Renal pelvis (tissue), 4 donors: Measurements from ENCODE around the gene RFX2. TPM values are rescaled to one million over a fixed set of nuclear protein-coding genes. Genes with fewer than 3 reads are reported as not detected.
"Not testable (repeated sequence)": the region's sequence is repeated elsewhere in the genome, so short reads cannot be mapped to it uniquely, and the experiment has no call there.

Experiments used
- DNase-seq: peaks from one replicate; pipeline ENCODE4 v3.0.0-alpha.2; 2013
- polyA plus RNA-seq, 3 donors: library from polyadenylated mRNA; unstranded; fragments of 120-200 nt; gene quantifications; one replicate each; pipeline ENCODE4 v1.2.1, GENCODE V29; 2013; ENCODE audit not compliant: insufficient read length in 3 of 3

RFX2 gene
- polyA plus RNA-seq, 3 donors: 7.2 to 11.0 (median 9.7) TPM

- no peak for DNase-seq
Observed at GRCh38 chr19:6015841-6016545, 94.3 kb downstream of the RFX2 start.

GRCh38 chr19:6014551-6015135 lies 95.7 kb downstream of the RFX2 start:
- DNase-seq: no peak

DNA sequence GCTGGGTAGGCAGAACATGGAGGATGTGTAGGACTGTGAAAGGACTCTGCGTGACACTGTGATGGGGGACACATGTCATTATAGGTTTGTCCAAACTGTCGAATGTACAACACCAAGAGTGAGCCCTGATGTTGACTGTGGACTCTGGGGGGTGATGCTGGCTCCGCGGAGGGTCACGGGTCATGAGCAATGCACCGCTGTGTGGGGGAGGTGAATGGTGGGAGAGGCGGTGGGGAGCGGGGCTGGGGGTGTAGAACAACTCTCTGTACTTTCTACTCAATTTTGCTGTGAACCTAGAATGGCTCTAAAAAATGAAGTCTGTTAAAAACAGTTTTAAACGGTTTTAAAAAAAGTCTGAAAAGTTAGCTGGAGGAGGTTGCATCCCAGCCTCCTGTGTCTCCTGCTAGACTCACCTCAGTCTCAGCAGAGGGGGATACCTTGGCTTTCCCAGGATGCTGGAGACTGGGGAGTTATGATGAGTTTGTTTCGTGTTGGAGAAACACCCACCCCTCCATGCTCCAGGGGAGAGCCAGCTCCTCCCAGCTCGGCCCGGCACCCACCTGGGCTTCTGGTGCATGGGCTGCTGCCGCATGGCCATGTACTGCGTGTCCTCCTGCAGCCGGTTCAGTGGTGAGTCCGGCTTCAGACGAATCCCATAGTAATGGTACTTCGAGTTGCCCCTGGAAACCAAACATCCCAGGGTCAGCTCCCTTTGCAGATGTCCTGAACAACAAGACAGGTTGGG lies 97.7 kb downstream of the RFX2 start:
- no peak for DNase-seq

DNA sequence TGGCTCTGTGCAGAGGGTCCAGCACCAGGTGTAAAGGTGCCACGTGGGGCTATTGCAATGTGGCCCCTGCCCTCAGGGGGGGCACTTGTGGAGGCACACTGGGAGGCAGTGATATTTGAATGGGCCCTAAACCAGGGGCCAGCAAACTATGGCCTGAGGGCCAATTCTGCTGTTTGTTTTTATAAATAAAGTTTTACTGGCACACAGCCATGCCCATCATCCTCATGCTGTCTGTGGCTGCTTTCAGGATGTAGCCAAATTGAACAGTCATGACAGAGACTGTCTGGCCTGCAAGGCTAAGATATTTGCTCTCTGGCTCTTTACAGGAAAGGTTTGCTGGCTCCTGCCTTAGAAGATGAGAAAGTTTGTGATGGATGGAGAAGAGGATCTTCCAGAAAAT lies 98.5 kb downstream of the RFX2 start:
- DNase-seq: no peak

- no peak for DNase-seq
Observed at GRCh38 chr19:6011206-6011605, 99.1 kb downstream of the RFX2 start.

DNA sequence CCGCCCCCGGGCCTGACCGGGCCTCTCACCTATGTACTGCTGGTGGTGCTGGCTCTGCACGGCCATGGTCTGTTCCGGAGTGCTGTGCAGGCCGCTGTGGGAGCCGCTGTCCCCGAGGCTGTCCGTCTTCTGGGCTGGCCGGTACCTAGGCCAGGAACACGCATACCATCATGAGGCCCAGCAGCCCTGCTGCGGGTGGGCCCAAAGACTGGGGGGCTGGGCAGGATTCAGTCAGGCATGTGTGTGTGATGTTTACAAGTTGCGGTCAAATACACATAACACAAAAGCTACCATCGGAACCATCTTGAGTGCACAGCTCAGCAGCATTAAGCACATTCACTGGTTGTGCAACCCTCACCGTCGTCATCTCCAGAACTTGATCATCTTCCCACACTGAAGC lies 100.2 kb downstream of the RFX2 start:
- no peak for DNase-seq

DNA sequence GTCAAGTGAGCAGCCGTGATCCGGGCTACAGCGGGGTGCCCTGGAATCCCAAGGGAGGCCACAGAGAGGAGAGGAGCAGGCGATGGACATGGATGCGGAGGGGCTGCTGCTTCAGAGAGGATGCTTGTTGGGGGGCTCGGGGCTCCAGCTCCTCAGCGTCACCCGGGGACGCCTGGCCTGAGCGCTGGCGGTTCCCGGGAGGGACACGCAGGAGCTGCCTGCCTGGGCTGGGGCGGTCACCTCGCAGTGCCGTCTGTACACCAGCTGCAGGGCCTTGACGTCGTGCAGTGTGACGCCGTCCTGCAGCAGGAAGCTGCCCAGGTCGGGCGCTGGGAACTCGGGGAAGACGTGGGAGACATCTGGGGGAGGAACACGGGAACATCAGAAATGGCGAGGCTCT lies 102.4 kb downstream of the RFX2 start:
- no peak for DNase-seq

DNA sequence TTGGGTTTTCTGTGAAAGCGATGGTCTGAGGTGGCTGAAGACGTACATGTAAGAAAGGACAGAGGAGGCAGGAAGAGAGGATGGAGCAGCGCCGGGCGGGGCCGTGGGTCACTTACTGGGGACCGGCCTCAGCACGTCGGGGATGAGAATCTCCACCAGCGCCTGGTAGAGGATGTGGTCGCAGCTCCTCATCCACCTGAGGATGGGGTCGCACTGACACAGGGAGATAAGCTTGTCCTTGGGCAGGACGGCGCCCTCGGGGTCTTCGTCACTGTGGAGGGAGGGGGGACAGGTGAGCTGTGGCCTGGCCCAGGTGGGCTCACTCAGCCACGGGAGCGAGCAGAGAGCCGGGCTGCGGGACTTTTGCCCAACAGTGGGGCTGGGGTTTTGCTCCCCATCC lies 103.4 kb downstream of the RFX2 start:
- DNase-seq: no peak

DNA sequence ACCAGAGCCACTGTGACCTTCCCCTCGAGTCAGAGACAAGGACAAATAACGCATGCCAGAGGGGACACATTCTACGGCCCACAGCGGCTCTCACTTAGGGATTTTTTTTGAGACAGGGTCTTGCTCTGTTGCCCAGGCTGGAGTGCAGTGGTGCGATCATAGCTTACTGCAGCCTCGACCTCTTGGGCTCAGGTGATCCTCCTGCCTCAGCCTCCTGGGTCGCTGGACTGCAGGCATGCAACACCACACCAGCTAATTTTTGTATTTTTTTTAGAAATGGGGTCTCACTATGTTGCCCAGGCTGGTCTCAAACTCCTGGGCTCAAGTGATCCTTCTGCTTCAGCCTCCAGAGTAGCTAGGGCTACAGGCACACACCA lies 104.2 kb downstream of the RFX2 start:
- DNase-seq: not testable (repeated sequence)

DNA sequence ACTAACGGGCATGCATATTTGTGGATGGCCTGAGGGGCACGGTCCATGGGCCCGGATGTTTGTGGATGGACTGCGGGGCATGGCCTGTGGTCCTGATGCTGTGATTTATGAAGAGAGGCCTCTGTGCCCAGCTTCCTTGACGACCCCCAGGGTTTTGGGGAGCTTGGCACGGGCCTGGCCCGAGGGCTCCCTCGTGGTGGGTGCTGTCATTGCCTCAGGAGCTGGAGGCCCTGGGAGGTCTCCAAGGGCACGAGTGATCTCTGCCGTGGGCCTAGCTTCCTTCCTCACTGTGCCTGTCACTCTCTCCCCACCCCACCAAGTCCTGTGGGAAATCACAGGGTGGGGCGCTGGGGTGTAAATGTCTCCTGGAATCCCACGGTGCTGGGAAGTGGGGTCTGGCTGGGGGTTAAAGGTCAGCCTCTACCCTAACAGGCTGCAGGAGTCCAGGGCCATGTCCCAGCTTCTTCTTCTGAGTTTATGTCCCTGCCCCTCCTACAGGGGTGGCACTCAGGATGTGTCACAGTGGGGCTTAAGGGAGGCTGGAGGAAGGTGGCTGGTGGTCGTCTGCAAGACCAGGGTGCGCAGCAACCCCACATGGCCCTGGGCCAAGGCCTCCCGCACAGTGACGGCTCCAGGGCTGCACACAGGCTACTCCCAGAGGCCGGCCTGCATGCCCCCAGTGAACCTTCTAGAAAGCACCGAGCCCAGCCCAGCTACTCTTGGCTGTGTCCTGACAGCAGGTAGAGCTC lies 104.8 kb downstream of the RFX2 start:
- no peak for DNase-seq

DNA sequence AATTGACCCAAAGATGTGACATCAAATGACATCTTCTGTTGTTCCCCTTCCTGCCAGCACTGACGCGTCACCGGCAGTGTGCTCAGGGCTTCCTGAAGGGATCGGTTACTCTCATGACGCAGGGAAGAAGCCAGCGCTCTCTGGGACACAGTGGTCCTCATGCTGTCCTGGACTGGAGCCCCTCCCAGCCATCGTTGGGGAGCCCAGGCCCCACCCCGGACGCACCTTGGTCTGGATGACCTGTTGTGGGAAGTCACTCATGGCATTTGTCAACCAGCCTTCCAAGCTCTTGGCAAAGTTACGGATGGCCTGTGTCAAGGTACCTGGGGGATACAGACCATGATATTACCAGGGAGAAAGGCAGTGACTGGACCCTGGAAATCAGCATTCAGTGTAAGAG lies 106.3 kb downstream of the RFX2 start:
- DNase-seq: no peak

DNA sequence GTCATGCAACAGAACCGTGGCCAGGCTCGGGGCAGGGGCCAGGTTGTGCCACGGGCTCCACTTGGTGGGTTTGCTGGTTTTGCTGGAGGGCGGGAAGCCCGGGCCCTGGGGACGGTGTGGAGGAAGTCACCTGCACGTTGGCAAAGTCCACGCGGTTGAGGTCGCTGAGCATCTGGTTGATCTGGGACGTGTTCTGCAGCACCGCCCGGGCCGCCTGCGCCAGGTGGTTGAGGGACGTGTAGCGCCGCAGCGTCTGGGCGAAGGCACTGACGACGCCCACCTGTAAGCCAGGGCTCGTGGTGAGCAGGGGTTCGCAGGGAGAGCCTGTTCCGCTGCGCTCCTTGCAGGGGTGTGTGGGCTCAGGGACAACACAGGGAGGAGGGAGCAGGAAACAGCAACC lies 107.7 kb downstream of the RFX2 start:
- DNase-seq: no peak

DNA sequence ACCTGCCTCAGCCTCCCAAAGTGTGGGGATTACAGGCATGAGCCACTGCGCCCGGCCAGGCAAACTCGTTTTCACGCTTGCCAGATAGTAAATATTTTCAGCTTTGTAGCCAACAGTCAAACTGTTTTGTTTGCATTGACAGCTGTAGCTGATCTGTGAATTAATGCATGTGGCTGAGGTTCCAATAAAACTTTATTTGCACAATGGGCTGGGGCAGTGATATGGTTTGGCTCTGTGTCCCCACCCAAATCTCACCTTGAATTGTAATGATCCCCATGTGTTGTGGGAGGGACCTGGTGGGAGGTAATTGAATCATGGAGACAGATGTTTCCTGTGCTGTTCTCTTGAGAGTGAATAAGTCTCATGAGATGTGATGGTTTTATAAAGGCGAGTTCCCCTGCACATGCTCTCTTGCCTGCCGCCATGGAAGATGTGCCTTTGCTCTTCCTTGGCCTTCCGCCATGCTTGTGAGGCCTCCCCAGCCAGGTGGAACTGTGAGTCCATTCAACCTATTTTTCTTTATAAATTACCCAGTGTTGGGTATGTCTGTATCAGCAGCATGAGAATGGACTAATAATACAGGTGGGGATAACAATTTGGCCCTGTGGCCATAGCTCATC lies 110.0 kb downstream of the RFX2 start:
- DNase-seq: no peak

DNA sequence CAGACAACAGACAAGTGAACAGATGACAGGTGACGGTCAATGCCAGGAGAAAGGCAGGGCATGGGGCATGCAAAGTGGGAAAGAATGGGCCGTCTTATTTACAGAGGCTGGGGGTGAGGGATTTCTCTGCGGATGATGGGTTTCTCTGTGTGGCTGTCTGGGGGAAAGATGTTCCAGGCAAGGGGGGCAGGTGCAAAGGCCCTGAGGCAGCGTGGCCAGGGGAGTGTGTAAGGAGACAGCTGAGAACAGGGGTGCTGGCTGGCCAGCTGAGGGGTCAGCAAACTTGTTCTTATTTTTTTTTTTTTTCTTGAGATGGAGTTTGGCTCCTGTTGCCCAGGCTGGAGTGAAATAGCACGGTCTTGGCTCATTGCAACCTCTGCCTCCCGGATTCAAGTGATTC lies 110.6 kb downstream of the RFX2 start:
- DNase-seq: no peak

GRCh38 chr19:5997371-5997770 lies 112.9 kb downstream of the RFX2 start:
- DNase-seq: no peak

GRCh38 chr19:5996623-5997320 lies 113.5 kb downstream of the RFX2 start:
- no peak for DNase-seq

DNA sequence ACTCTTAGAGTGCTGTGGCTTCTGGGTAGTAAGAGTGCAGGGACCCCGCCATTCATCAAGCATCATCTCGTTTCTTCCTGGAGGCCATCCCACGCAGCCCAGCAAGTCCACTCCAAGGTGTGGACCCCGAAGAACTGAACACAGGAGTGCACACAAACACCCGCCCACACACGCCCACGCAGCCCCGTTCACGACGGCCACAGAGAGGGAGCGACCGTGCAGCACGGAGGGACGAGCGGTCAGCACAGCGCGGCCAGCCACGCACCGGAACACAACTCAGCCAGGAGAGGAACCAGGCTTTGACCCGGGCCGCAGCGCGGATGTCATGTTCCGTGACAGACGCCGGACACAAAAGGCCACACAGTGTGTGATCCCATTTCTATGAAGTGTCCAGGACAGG lies 114.2 kb downstream of the RFX2 start:
- DNase-seq: no peak

GRCh38 chr19:5995606-5996005 lies 114.7 kb downstream of the RFX2 start:
- DNase-seq: no peak

DNA sequence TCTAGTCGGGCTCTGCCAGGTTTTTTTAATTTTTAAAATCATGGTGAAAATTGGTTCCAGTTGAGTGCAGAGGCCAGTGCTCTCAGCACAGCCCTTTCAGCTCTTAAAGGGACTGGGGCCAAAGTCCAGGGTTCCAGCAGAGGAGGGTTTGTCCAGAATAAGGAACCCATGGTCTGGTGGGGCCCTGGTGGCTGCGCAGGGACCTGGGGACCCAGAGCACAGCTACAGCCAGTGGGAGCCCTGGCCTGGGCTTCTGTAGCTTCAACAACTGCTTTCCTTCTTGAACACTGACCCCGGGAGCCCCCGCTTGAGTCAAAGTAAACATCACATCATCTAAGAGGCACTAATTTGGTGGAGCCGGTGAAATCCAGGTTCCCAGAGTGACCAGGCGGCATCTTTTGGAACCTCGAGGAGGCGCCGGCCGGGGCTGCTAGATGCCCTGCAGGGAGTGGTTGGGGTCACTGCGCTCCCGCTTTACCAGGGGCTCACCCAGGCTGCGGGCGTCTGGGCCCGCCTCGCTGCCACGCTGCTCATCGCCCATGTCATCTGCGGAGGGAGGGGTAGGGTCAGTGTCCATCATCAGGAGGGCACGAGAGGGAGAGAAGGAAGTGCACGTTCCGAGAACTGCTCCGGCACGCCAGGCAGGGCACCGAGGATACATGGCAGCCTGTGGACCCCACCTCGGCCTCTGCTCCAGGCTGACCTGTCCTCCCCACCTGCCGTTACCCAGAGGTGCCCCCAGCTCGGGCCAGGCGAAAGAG lies 115.7 kb downstream of the RFX2 start:
- no peak for DNase-seq

DNA sequence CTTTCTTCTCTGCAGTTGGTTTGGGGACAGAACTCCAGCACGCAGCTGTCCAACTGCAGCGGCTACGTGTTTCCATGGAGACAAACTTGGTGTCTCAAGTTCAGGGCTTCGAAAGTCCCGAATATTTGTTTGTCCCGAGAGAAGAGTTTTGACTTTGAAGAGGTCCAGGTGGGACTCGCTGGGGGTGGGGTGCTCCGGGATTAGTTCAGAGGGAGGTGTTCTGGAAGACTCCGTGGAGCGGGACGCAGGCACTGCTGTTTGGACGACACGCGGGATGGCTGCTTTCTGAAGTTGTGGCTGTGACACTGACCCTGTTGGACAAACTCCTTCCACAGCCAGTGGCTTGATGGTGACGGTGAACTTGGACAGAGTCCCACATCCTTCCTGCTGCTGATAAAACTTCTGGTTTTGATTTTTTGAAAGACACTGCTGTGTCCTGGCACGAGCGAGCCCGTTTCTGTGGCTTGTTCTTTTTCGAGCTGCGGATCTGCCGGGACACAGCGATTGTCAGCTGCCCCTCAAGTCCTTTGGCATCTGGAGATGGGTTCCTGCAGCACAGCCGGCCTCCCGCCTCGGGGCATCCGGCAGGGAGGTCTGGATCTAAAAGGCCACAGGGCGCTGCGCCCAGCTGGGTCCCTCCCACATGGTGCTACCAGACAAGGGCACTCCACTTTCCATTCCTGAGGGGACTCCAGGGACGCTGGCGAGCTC lies 116.5 kb downstream of the RFX2 start:
- peak; percentile 75 for DNase-seq
